ENCODE data around the gene ATG2A. TPM values are rescaled to one million over a fixed set of nuclear protein-coding genes. Genes with fewer than 3 reads are reported as not detected.

Gene ATG2A
- total RNA-seq, 1 experiment from 2014 or later, result 28.8 TPM

DNA sequence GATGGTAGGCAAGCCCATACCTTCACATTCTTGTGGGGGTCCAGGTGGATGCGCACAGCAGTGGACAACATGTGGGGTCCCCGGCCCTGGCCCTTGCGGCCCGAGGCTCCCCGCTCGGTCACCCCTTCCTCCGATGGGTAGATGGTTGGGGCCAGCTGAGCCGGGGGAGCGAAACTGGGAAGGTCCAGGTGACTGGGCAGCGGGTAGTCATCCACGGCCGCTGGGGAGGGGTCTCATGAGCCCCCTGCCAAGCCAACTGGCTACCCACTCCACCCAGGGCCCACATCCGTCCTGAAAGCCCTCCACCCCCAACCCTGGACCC is 10.7 kb downstream of the ATG2A start:
- BruUV-seq (replicated peaks), result no TSS peak
- POLR2A ChIA-PET, result no interaction called here
- Histone ChIP-seq H3K4me1 (ENCODE audit: control insufficient read depth, insufficient read depth, low read length) (no peaks in the 10 kb centered on the region), H3K9me3 (ENCODE audit: control insufficient read depth, insufficient read depth, low read depth, low read length) (no peaks in the 10 kb centered on the region), H3K36me3 (ENCODE audit: control insufficient read depth, insufficient read depth, low read length) (peaks cover 3% of the 10 kb centered on the region; the same call in 1 of the 2 replicates), H3K27ac (ENCODE audit: low read length) (no peak overlapping the region), H3K27me3 (ENCODE audit: control insufficient read depth, insufficient read depth, low read length) (no peaks in the 10 kb centered on the region), H3K4me3 (ENCODE audit: low read depth in 2 of 2, low read length in 2 of 2) (no peak overlapping the region)
- TF ChIP-seq POLR2AphosphoS5 (IDR thresholded peaks at IDR 0.05; ENCODE audit: low read depth, low read length) (no peak), TCF7L2 (IDR thresholded peaks at IDR 0.05; ENCODE audit: low read depth, low read length) (no peak)
- TF ChIP-seq, protein P1, sequence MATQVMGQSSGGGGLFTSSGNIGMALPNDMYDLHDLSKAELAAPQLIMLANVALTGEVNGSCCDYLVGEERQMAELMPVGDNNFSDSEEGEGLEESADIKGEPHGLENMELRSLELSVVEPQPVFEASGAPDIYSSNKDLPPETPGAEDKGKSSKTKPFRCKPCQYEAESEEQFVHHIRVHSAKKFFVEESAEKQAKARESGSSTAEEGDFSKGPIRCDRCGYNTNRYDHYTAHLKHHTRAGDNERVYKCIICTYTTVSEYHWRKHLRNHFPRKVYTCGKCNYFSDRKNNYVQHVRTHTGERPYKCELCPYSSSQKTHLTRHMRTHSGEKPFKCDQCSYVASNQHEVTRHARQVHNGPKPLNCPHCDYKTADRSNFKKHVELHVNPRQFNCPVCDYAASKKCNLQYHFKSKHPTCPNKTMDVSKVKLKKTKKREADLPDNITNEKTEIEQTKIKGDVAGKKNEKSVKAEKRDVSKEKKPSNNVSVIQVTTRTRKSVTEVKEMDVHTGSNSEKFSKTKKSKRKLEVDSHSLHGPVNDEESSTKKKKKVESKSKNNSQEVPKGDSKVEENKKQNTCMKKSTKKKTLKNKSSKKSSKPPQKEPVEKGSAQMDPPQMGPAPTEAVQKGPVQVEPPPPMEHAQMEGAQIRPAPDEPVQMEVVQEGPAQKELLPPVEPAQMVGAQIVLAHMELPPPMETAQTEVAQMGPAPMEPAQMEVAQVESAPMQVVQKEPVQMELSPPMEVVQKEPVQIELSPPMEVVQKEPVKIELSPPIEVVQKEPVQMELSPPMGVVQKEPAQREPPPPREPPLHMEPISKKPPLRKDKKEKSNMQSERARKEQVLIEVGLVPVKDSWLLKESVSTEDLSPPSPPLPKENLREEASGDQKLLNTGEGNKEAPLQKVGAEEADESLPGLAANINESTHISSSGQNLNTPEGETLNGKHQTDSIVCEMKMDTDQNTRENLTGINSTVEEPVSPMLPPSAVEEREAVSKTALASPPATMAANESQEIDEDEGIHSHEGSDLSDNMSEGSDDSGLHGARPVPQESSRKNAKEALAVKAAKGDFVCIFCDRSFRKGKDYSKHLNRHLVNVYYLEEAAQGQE (IDR thresholded peaks at IDR 0.05; ENCODE audit: insufficient read depth in 1 of 2, low read depth in 2 of 2, low read length in 1 of 2), result no peak
- DNase-seq (ENCODE audit: low read depth, low spot score), result no peak
- intact Hi-C loops (cut with micrococcal nuclease; ENCODE audit: unreplicated experiment) (no loop called here), in situ Hi-C loops (cut with HindIII; ENCODE audit: low pct_unique_long_range_greater_than_20kb, low sequenced_read_pairs) (no loop called here)
- no peak for ATAC-seq
- CTCF ChIA-PET, result no interaction called here

DNA sequence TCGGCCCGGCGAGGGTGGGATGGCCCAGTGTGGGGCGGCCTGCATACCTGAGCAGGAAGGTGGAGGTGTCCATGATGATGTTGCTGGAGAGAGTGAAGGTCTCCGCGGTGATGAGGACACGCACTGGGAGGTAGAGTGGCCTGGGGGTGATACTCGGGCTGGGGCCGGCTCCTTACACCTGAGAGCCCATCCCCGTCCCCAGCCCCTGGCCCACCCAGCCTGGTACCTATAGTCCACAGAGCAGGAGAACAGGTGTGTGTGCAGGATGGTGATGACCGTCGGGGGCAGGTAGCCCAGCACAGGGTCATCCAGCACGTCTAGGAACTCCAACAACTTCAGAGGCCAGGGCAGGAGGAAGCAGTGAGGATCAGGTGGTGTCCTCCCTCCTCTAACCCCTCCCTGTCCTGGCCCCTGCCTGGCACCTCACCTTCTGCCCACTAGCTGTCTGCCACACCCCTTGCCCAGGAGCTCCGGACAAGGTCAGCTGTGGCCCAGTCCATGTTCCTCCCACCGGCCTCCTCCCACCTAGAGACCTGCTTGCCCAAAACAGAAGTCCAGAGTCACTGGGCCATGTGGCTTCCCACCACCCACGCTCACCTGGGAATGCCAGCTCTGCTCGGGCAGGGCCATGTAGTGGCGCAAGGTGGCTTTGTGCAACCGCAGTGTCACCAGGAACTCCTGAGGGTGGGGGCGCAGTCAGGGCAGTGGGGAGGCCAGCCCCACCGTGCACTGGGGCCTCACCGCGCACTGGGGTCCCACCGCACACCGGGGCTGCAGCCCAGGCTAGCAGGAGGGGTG is 11.3 kb downstream of the ATG2A start:
- Histone ChIP-seq H3K4me1 (ENCODE audit: control insufficient read depth, insufficient read depth, low read length) (no peaks in the 10 kb centered on the region), H3K9me3 (ENCODE audit: control insufficient read depth, insufficient read depth, low read depth, low read length) (no peaks in the 10 kb centered on the region), H3K27ac (ENCODE audit: low read length) (no peak overlapping the region), H3K4me3 (ENCODE audit: low read depth in 2 of 2, low read length in 2 of 2) (no peak overlapping the region), H3K36me3 (ENCODE audit: control insufficient read depth, insufficient read depth, low read length) (peaks cover 2% of the 10 kb centered on the region; the same call in 1 of the 2 replicates), H3K27me3 (ENCODE audit: control insufficient read depth, insufficient read depth, low read length) (no peaks in the 10 kb centered on the region)
- DNase-seq (ENCODE audit: low read depth, low spot score) (no peak), ATAC-seq (no peak)
- no peak for TF ChIP-seq SIN3A (IDR thresholded peaks at IDR 0.05; ENCODE audit: borderline replicate concordance, insufficient read depth, low read depth, low read length)
- TF ChIP-seq, protein P2, sequence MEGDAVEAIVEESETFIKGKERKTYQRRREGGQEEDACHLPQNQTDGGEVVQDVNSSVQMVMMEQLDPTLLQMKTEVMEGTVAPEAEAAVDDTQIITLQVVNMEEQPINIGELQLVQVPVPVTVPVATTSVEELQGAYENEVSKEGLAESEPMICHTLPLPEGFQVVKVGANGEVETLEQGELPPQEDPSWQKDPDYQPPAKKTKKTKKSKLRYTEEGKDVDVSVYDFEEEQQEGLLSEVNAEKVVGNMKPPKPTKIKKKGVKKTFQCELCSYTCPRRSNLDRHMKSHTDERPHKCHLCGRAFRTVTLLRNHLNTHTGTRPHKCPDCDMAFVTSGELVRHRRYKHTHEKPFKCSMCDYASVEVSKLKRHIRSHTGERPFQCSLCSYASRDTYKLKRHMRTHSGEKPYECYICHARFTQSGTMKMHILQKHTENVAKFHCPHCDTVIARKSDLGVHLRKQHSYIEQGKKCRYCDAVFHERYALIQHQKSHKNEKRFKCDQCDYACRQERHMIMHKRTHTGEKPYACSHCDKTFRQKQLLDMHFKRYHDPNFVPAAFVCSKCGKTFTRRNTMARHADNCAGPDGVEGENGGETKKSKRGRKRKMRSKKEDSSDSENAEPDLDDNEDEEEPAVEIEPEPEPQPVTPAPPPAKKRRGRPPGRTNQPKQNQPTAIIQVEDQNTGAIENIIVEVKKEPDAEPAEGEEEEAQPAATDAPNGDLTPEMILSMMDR (IDR thresholded peaks at IDR 0.05), result no peak
- no peak for TF ChIP-seq POLR2AphosphoS5 (IDR thresholded peaks at IDR 0.05; ENCODE audit: low read depth, low read length)
- TF ChIP-seq TCF7L2 (IDR thresholded peaks at IDR 0.05; ENCODE audit: low read depth, low read length), result no peak
- TF ChIP-seq, protein P1 (IDR thresholded peaks at IDR 0.05; ENCODE audit: insufficient read depth in 1 of 2, low read depth in 2 of 2, low read length in 1 of 2), result no peak
- no TSS peak for BruUV-seq (replicated peaks)
- ChIA-PET CTCF (no interaction called here), POLR2A (no interaction called here)
- intact Hi-C loops (cut with micrococcal nuclease; ENCODE audit: unreplicated experiment) (no loop called here), in situ Hi-C loops (cut with HindIII; ENCODE audit: low pct_unique_long_range_greater_than_20kb, low sequenced_read_pairs) (no loop called here)

Data from Panc1 (cell line).